Esophagus muscularis mucosa (tissue), 4 donors: ENCODE results near the gene MT1X.
A peak's percentile ranks its signal among the peaks of the same experiment; 100 is the strongest.

Source experiments
- CTCF ChIP-seq, 3 experiments: fragments of 200-600 bp in 2 of 3; fragments of 450-650 bp in 1 of 3; sonication (generic) in 2 of 3; IDR thresholded peaks; one replicate each; pipeline ENCODE4 v1.5.1; 2017 to 2019; ENCODE audit warnings: antibody characterized with exemption in 3 of 3, mild to moderate bottlenecking in 2 of 3, moderate library complexity in 1 of 3
- EP300 ChIP-seq: sonication (generic); formaldehyde crosslinking; IDR thresholded peaks from one replicate; pipeline ENCODE4 v1.6.1; 2017; ENCODE audit warnings: antibody characterized with exemption
- POLR2A ChIP-seq: fragments of 450-650 bp; IDR thresholded peaks from one replicate; pipeline ENCODE4 v1.6.1; 2017; ENCODE audit warnings: antibody characterized with exemption, moderate library complexity, mild to moderate bottlenecking, low read depth

DNA sequence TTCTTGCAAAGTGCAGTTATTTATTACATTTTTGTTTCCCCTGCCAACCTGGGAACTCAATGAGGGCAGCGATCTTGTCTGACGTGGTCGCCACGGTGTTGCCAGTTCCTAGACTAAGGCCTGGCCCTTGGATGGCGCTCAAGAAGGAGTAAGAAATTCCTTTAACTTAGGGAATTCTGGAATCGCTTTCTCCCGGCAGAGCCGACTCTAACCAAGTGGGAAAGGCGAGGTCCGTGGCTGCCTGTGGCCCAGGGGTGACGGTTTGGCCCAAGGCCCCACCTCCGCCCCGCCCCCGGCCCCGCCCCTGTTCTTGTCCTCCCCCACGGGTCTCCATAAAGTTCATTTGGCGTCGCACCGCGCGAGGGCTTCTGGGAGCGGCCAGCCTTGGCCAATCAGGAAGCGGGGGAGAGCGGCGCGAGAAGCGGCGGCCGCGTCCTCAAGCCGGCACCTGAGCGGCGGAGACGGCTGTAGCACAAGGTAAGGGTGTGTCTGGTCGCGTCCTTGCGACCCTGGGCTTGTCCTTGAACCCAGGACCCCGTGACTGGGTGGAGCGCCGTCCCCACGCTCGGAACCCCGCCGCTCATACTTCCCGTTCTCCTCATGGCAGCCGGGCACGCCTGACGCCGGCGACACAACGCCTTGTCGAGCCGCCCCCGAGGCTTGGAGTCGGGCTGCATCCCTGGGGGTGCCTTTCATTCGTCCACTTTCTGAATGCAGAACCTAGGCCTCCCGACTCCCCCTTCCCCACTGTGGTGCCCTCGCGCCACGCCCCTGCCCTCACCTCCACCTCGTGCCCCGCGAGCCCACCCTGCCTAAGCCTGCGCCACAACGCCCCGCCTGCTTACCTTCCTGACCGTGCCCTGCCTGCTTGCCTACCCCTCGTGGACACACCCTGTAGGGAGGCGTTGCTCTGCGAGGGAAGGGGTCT is 47.7 kb downstream of the MT1X start, which contains the start of gene NUP93:
- TF ChIP-seq CTCF (IDR thresholded peaks at IDR 0.05), result no peak
- TF ChIP-seq EP300, result no peak
- peak; percentile 29 for TF ChIP-seq POLR2A
